Hematopoietic multipotent progenitor cell treated with erythropoietin and hydrocortisone succinate and interleukin-3 and kit ligand, for 17 days (in vitro differentiated cells): ENCODE data around the gene OPRL1.

Source experiments
- DNase-seq: peaks from one replicate; pipeline ENCODE4 v3.0.0-alpha.2; 2015; ENCODE audit warnings: low spot score

Gene OPRL1

GRCh38 chr20:64144144-64144912 is 64.4 kb downstream of the OPRL1 start:
- no peak for DNase-seq

- no peak for DNase-seq
Observed at GRCh38 chr20:64145458-64146300, 65.8 kb downstream of the OPRL1 start.

- DNase-seq, result no peak
Observed at GRCh38 chr20:64146301-64146935, 66.5 kb downstream of the OPRL1 start.

- DNase-seq, result no peak
Observed at GRCh38 chr20:64146936-64147477, 67.1 kb downstream of the OPRL1 start.

- DNase-seq, result no peak
Observed at GRCh38 chr20:64148581-64148980, 68.7 kb downstream of the OPRL1 start.

GRCh38 chr20:64149141-64149540 is 69.3 kb downstream of the OPRL1 start:
- DNase-seq, result no peak

GRCh38 chr20:64149809-64150560 is 70.1 kb downstream of the OPRL1 start:
- DNase-seq, result no peak
